K562 (cell line): ENCODE measurements around the gene CABP7. TPM values are rescaled to one million over a fixed set of nuclear protein-coding genes. Genes with fewer than 3 reads are reported as not detected.
A peak's percentile ranks its signal among the peaks of the same experiment; 100 is the strongest.

Experiments
- ATAC-seq: fragments of 200-7000 bp; cut with Tn5 transposase; 3 replicates; pipeline ENCODE4 v1.9.1; 2020; ENCODE audit warnings: moderate library complexity
- BruUV-seq: library from RNA; stranded (reverse); fragments of 400-500 nt; replicated peaks from 2 replicates; lab custom pipeline; 2021; lab: Mats Ljungman, UMichigan
- CTCF ChIA-PET: fragments of 300-600 bp; formaldehyde crosslinking; extraction: SDS; loops from one replicate; lab custom pipeline; 2021; ENCODE audit warnings: low intra/inter-chr PET ratio; lab: Yijun Ruan, JAX
- POLR2A ChIA-PET: fragments of 300-600, 350-650 bp; sonication (Branson Sonifier 250); formaldehyde crosslinking; extraction: SDS; loops from one replicate; lab custom pipeline; 2021; ENCODE audit warnings: antibody characterized with exemption, inconsistent platforms; lab: Yijun Ruan, JAX
- DNase-seq, 4 experiments: peaks; one replicate each; pipeline versions ENCODE4 v3.0.0 to v3.0.0-alpha.2; 2011 to 2018; ENCODE audit warnings: low spot score in 3 of 4, mixed read lengths in 3 of 4; ENCODE audit errors: extremely low read depth in 1 of 4
- FAIRE-seq: peaks from 2 replicates; lab custom pipeline; 2011; peaks lifted over from hg19 to GRCh38; lab: Jason Lieb, UNC
- H2AFZ ChIP-seq: 2 replicates; pipeline ENCODE4 v1.6.0; 2011; ENCODE audit warnings: low read depth, low read length, control low read depth, inconsistent platforms
- H3K27ac ChIP-seq: fragments of 200-600 bp; 3 replicates; pipeline ENCODE4 v1.8.0; 2011; ENCODE audit warnings: low read depth, mild to moderate bottlenecking, control low read depth, inconsistent platforms, low read length, moderate library complexity, mixed read lengths; ENCODE audit errors: extremely low read depth
- H3K27me3 ChIP-seq, 2 experiments: fragments of 300-600 bp in 1 of 2; 2 replicates in 1 of 2; 3 replicates in 1 of 2; pipeline versions ENCODE4 v1.6.0 to v1.8.0; 2011; ENCODE audit warnings: inconsistent platforms in 2 of 2, low read length in 2 of 2, mild to moderate bottlenecking in 1 of 2, mixed read lengths in 1 of 2, moderate library complexity in 1 of 2; ENCODE audit not compliant: control insufficient read depth in 2 of 2, insufficient read depth in 2 of 2
- H3K36me3 ChIP-seq: fragments of 300-600 bp; 3 replicates; pipeline ENCODE4 v1.8.0; 2011; ENCODE audit warnings: mild to moderate bottlenecking, low read length, inconsistent platforms; ENCODE audit not compliant: control insufficient read depth, insufficient read depth
- H3K4me1 ChIP-seq, 2 experiments: fragments of 200-600 bp in 1 of 2; replicated peaks in 1 of 2; 2 replicates in 1 of 2; 3 replicates in 1 of 2; pipeline versions ENCODE4 v1.5.1 to v1.8.0; 2011; ENCODE audit warnings: inconsistent platforms in 2 of 2, low read length in 2 of 2, mild to moderate bottlenecking in 1 of 2, mixed read lengths in 1 of 2, moderate library complexity in 1 of 2; ENCODE audit not compliant: control insufficient read depth in 2 of 2, insufficient read depth in 2 of 2
- H3K4me2 ChIP-seq: 2 replicates; pipeline ENCODE4 v1.6.1; 2011; ENCODE audit warnings: low read length, control low read depth, inconsistent platforms, mixed read lengths; ENCODE audit not compliant: insufficient read depth
- H3K4me3 ChIP-seq: fragments of 200-600 bp; sonication (generic), shearing (Covaris generic); 2 replicates; pipeline ENCODE4 v1.5.1; 2016; ENCODE audit warnings: control low read depth, inconsistent platforms
- H3K79me2 ChIP-seq: fragments of 200-600 bp; 3 replicates; pipeline ENCODE4 v1.8.0; 2011; ENCODE audit warnings: low read length, inconsistent platforms; ENCODE audit not compliant: control insufficient read depth, insufficient read depth
- H3K9ac ChIP-seq, 2 experiments: 2 replicates each; pipeline versions ENCODE4 v1.6.0 to v1.6.1; 2011; ENCODE audit warnings: low read depth in 2 of 2, low read length in 2 of 2, control low read depth in 1 of 2, inconsistent platforms in 1 of 2, mild to moderate bottlenecking in 1 of 2, mixed read lengths in 1 of 2; ENCODE audit not compliant: insufficient read depth in 1 of 2
- H3K9me1 ChIP-seq: one replicate; pipeline ENCODE4 v1.6.0; 2011; ENCODE audit warnings: inconsistent platforms, mild to moderate bottlenecking, low read length, moderate library complexity; ENCODE audit not compliant: control insufficient read depth, insufficient read depth
- H3K9me3 ChIP-seq: replicated peaks from 2 replicates; pipeline ENCODE4 v1.5.1; 2011; ENCODE audit warnings: low read depth, low read length, inconsistent platforms; ENCODE audit not compliant: control insufficient read depth, insufficient read depth
- H4K20me1 ChIP-seq: replicated peaks from 2 replicates; pipeline ENCODE4 v1.6.1; 2011; ENCODE audit warnings: low read length, inconsistent platforms, mixed read lengths; ENCODE audit not compliant: control insufficient read depth, insufficient read depth
- CAMTA2 ChIP-seq: fragments of 250-450 bp; sonication (Bioruptor Pico); conservative IDR thresholded peaks from 2 replicates; pipeline ENCODE4 v1.5.1; 2022
- ETV6 ChIP-seq, 3 experiments: fragments of 150-350 bp in 1 of 3; sonication (generic) in 1 of 3; formaldehyde crosslinking in 1 of 3; IDR thresholded peaks; 2 replicates each; pipeline versions ENCODE4 v1.6.1 to v1.8.0; 2014 to 2022; ENCODE audit warnings: borderline replicate concordance in 2 of 3, low read depth in 2 of 3, antibody characterized with exemption in 1 of 3, low read length in 1 of 3, mild to moderate bottlenecking in 1 of 3, missing genetic modification reagents in 1 of 3
- NFE2L1 ChIP-seq: fragments of 450-650 bp; IDR thresholded peaks from 2 replicates; pipeline ENCODE4 v1.6.1; 2016; ENCODE audit warnings: missing genetic modification characterization, low read depth, mild to moderate bottlenecking, missing compliant biosample characterization, moderate library complexity, borderline replicate concordance
- NFYB ChIP-seq: IDR thresholded peaks from 2 replicates; pipeline ENCODE4 v1.6.1; 2011; ENCODE audit warnings: mild to moderate bottlenecking, moderate library complexity; ENCODE audit not compliant: insufficient read length; ENCODE audit errors: extremely low read depth
- POU5F1 ChIP-seq: fragments of 150-350 bp; IDR thresholded peaks from 2 replicates; pipeline ENCODE4 v1.6.1; 2014; ENCODE audit warnings: borderline replicate concordance, low read length, low read depth, mild to moderate bottlenecking; ENCODE audit not compliant: partially characterized antibody
- RAD21 ChIP-seq, 2 experiments: fragments of 250-450 bp in 1 of 2; fragments of 450-650 bp in 1 of 2; sonication (Bioruptor Pico) in 1 of 2; formaldehyde crosslinking in 1 of 2; IDR thresholded peaks in 1 of 2; conservative IDR thresholded peaks in 1 of 2; 2 replicates each; pipeline versions ENCODE4 v1.4.0 to v1.8.0; 2020 to 2022; ENCODE audit warnings: mild to moderate bottlenecking in 2 of 2, moderate library complexity in 1 of 2
- SIN3A ChIP-seq, 2 experiments: fragments of 150-350 bp in 1 of 2; IDR thresholded peaks; 2 replicates each; pipeline ENCODE4 v1.6.1; 2011 to 2016; ENCODE audit warnings: borderline replicate concordance in 2 of 2, low read depth in 2 of 2, low read length in 2 of 2, mild to moderate bottlenecking in 2 of 2, moderate library complexity in 2 of 2; ENCODE audit not compliant: control insufficient read depth in 1 of 2
- SLC30A9 ChIP-seq: fragments of 250-450 bp; sonication (Bioruptor Pico); IDR thresholded peaks from 2 replicates; pipeline ENCODE4 v1.8.0; 2022; ENCODE audit warnings: mild to moderate bottlenecking, moderate library complexity
- SMAD1 ChIP-seq: fragments of 150-350 bp; IDR thresholded peaks from 2 replicates; pipeline ENCODE4 v1.6.1; 2014; ENCODE audit warnings: low read length, low read depth; ENCODE audit not compliant: partially characterized antibody
- SRSF9 ChIP-seq: fragments of 200-400 bp; formaldehyde crosslinking; IDR thresholded peaks from 2 replicates; pipeline ENCODE4 v1.6.1; 2017; ENCODE audit warnings: low read depth, low read length, borderline replicate concordance
- ZBTB34 ChIP-seq: fragments of 250-450 bp; sonication (Bioruptor Pico); IDR thresholded peaks from 2 replicates; pipeline ENCODE4 v1.8.0; 2021; ENCODE audit warnings: mild to moderate bottlenecking, moderate library complexity
- ZKSCAN1 ChIP-seq: fragments of 150-350 bp; IDR thresholded peaks from 2 replicates; pipeline ENCODE4 v1.6.1; 2016; ENCODE audit warnings: low read depth, low read length
- WGBS: fragments of 100-300 bp; shearing (Covaris generic); methylation state at CpG from one replicate; pipeline ENCODE4 v1.1.6; 2016; ENCODE audit warnings: low coverage, mixed read lengths; ENCODE audit not compliant: insufficient coverage; ENCODE audit errors: missing lambda C conversion rate; 5-methylcytosine and 5-hydroxymethylcytosine counted together
- in situ Hi-C: fragments of 300-500 bp; cut with MboI; formaldehyde crosslinking; loops from 4 replicates; pipeline ENCODE4 v1.15.0; 2018; ENCODE audit warnings: inconsistent platforms, mixed read lengths
- intact Hi-C: fragments of 100-400 bp; cut with micrococcal nuclease; formaldehyde crosslinking; loops from 2 replicates; pipeline ENCODE4 v1.14.2; 2022
- polyA plus RNA-seq, 8 experiments: library from polyadenylated mRNA; depleted of rRNA in 4 of 8; stranded (reverse) in 5 of 8; unstranded in 3 of 8; fragments of >200 nt; fragmentation: Nextera tagmentation in 2 of 8; fragmentation: Illumina TruSeq in 1 of 8; extraction: Ambion mirVana in 2 of 8; extraction: Trizol in 1 of 8; gene quantifications; 2 replicates each; pipeline versions ENCODE4 v1.2.1 to v1.2.3, GENCODE V29; 2011 to 2014; ENCODE audit warnings: inconsistent platforms in 1 of 8, missing spikeins in 1 of 8
- total RNA-seq, 7 experiments: library from RNA; depleted of rRNA in 6 of 7; stranded (reverse); fragments of >200 nt in 6 of 7; fragmentation: Illumina TruSeq in 2 of 7; extraction: Trizol in 2 of 7; gene quantifications; 2 replicates each; pipeline versions ENCODE4 v1.2.1 to v1.2.3, GENCODE V29; 2011 to 2021; ENCODE audit warnings: low replicate concordance in 1 of 7
- TF ChIP-seq, protein P1 (sequence below): fragments of 450-650 bp; IDR thresholded peaks from 2 replicates; pipeline ENCODE4 v1.7.0; 2016; ENCODE audit warnings: borderline replicate concordance
- TF ChIP-seq, protein P2 (sequence below): sonication (generic); formaldehyde crosslinking; IDR thresholded peaks from 2 replicates; pipeline ENCODE4 v1.8.0; 2022; ENCODE audit warnings: missing genetic modification reagents, mild to moderate bottlenecking, borderline replicate concordance

Gene CABP7
- total and polyA plus RNA-seq, 9 of the 15 experiments (the other 6 are each of a cell fraction or from before 2014, with no cell fraction given) = not detected

DNA sequence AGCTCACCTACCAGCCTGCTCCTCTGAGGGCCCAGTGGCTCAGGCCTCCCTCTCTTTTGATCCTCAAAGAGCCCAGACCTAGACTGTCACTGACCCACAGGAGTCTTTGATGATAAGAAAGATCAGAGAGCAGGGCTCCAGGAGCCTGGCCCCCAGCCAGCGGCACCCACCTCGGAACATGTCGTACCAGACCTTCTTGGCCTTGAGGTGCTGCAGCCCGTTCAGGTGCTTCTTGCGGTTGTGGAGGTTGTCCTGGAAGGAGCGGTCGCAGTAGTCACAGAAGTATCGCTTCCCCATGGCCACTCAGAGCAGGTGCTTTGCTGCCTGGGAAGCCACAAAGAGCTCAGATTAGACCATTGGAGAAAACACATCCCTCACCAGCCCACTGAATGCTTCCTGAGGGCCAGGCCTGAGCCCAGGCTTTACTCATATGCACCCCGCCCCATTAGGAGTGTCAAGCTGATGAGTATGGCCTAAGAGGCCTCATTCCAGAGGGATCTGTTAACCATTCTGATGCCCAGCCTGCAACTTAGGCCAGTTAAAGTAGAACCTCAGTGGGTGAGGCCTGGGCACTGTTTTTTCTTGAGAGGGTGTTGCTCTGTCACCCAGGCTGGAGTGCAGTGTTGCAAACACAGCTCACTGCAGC, 28.6 kb downstream of the CABP7 start:
- peak; percentile 48; the same call in 2 of the 3 replicates for ATAC-seq
- no peaks in the 10 kb centered on the region for H3K9me3 ChIP-seq
- TF ChIP-seq SRSF9 (no peak), RAD21 (CRISPR knock-in tag; conservative IDR thresholded peaks at IDR 0.05 in 1 of 2, IDR thresholded peaks at IDR 0.05 in 1 of 2) (no peak), SLC30A9 (CRISPR knock-in tag) (no peak), ZKSCAN1 (no peak), POU5F1 (no peak), CAMTA2 (CRISPR knock-in tag) (no peak), ETV6 (IDR thresholded peaks at IDR 0.05; ENCODE audit: borderline replicate concordance in 1 of 2, low read depth in 2 of 2, low read length in 1 of 2) (no peak), ETV6 (CRISPR knock-in tag; IDR thresholded peaks at IDR 0.05; ENCODE audit: borderline replicate concordance) (no peak), NFYB (no peak), ZBTB34 (CRISPR knock-in tag) (no peak), NFE2L1 (tag) (no peak), SIN3A (IDR thresholded peaks at IDR 0.05; ENCODE audit: borderline replicate concordance in 2 of 2, control insufficient read depth in 1 of 2, low read depth in 2 of 2, low read length in 2 of 2) (no peak), SMAD1 (no peak)
- TF ChIP-seq, protein P1, sequence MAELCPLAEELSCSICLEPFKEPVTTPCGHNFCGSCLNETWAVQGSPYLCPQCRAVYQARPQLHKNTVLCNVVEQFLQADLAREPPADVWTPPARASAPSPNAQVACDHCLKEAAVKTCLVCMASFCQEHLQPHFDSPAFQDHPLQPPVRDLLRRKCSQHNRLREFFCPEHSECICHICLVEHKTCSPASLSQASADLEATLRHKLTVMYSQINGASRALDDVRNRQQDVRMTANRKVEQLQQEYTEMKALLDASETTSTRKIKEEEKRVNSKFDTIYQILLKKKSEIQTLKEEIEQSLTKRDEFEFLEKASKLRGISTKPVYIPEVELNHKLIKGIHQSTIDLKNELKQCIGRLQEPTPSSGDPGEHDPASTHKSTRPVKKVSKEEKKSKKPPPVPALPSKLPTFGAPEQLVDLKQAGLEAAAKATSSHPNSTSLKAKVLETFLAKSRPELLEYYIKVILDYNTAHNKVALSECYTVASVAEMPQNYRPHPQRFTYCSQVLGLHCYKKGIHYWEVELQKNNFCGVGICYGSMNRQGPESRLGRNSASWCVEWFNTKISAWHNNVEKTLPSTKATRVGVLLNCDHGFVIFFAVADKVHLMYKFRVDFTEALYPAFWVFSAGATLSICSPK = no peak
- TF ChIP-seq, protein P2, sequence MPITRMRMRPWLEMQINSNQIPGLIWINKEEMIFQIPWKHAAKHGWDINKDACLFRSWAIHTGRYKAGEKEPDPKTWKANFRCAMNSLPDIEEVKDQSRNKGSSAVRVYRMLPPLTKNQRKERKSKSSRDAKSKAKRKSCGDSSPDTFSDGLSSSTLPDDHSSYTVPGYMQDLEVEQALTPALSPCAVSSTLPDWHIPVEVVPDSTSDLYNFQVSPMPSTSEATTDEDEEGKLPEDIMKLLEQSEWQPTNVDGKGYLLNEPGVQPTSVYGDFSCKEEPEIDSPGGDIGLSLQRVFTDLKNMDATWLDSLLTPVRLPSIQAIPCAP (CRISPR knock-in tag) = no peak

More for the DNA sequence above, 28.6 kb downstream of the CABP7 start:
- Histone ChIP-seq H3K79me2 (no peaks in the 10 kb centered on the region), H2AFZ (no peak overlapping the region), H4K20me1 (no peaks in the 10 kb centered on the region), H3K4me1 (peaks cover 5 to 11% of the 10 kb centered on the region in 2 experiments; a peak in 4 of 5 replicates), H3K27me3 (no peaks in the 10 kb centered on the region), H3K4me2 (no peak overlapping the region), H3K4me3 (no peak overlapping the region), H3K9me1 (no peaks in the 10 kb centered on the region), H3K9ac (no peak overlapping the region; a peak in 1 of 4 replicates), H3K36me3 (no peaks in the 10 kb centered on the region), H3K27ac (no peak overlapping the region)
- DNase-seq (no peak), FAIRE-seq (no peak)
- 81% methylated on average over 9 of the region's 9 CpGs for WGBS
- ChIA-PET CTCF (no interaction called here), POLR2A (interaction anchor here (1.5 kb wide), 1 partner anchor 9 kb away, joined by 4 read pairs; no protein-coding TSS in a partner anchor)
- intact Hi-C loops = no loop called here
- BruUV-seq = no TSS peak
- in situ Hi-C loops = no loop called here
